HG03025 (cell line): Measurements from ENCODE around the gene ELMOD1.

Source experiments
- ATAC-seq: cut with Tn5 transposase; IDR thresholded peaks from one replicate; pipeline ENCODE4 v1.9.1; 2021; ENCODE audit warnings: mild to moderate bottlenecking, moderate library complexity; ENCODE audit not compliant: unreplicated experiment, low FRiP score

Gene ELMOD1

GRCh38 chr11:107625685-107625989 is 34.7 kb downstream of the ELMOD1 start:
- no peak for ATAC-seq

DNA sequence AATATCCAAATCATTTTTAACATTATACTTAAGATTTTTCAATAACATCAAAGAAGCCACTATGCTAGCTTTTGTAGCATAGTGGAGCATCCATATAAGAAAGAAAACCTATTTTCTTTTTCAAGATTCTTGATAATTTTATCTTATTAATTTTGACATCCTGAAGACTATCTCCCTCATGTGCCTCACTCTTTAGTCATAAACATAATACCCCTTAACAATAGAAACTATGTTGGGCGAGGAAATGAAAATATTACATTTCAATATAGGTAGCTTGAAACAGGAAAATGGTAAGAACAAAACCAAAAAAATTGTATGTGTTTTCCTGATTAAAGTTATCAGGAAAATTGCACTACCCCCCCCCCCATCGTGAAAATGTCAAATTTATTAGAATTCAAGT is 40.1 kb downstream of the ELMOD1 start:
- no peak for ATAC-seq

GRCh38 chr11:107631931-107632330 is 41.0 kb downstream of the ELMOD1 start:
- no peak for ATAC-seq

DNA sequence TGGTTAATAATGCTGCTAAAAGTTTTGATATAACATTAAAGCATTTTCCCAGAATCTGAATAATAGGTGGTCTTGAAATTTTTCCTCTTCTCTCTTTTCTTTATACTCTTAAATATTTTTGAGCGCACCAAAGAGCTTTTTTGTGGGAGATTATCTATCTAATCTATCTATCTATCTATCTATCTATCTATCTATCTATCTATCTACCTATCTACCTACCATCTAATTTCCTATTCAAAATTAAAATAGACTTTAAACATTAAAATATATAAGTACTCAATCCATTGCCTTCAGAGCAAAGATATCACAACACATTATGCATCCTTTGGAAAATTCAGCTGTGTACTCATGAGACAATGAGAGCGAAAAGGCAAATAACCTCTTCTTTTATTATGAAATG is 55.8 kb downstream of the ELMOD1 start:
- no peak for ATAC-seq

GRCh38 chr11:107648242-107648641 is 57.3 kb downstream of the ELMOD1 start:
- no peak for ATAC-seq

DNA sequence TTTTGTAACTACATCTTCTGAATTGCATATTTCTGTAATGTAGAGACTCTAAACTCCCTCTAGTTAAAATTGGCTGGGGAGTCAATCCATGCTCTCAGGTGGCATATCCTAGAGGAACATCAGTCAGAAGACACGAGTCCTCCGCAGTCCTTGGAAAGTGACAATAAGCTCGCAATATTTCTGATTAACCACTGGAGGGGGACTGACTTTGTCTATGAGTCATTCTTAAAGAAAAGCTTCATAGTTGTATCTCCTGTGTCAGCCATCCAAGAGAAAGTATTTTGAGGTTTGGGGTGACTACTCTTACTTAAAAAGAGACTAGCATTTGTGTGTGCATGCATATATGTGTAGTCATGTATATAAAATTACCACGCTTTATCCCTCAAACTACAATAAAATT is 60.7 kb downstream of the ELMOD1 start:
- ATAC-seq, result no peak

GRCh38 chr11:107653076-107653475 is 62.1 kb downstream of the ELMOD1 start:
- ATAC-seq, result no peak

GRCh38 chr11:107655602-107656001 is 64.7 kb downstream of the ELMOD1 start:
- no peak for ATAC-seq

DNA sequence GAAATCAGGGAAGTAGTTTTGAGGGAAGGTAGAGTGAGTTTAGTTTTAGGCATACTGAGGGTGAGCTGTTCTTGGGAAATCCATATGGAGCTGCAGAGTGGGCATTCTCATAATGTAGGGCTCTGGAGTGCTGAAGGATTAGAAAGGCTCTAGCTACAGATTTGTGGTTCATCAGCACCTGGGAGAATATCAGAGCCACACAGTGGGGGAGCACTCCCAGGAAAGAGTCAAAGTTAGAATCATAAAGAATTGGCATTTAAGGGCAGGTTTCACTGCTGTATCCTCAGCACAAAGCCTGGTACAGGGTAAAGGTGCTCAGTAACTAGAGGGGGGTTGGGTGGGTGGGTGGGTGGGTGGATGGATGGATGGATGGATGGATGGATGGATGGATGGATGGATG is 68.4 kb downstream of the ELMOD1 start:
- ATAC-seq, result no peak

DNA sequence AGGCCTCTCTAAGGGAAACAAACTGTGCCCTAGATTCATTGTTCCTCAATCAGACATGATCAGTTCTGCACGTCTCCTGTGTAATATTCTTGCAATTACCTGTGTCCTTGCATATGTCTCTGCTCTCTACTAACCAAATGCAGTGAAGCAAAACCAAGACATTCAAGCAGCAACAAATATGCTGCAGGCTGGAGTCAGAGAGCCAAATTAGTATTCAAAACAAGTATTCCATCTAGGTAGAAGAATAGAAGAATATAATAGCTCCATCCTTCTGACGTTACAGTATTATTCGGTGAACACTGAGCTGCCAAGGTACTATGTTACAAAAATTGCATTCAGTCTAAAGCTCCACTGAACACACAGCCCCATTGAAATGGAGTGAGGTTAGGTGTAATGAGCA is 69.1 kb downstream of the ELMOD1 start:
- no peak for ATAC-seq

GRCh38 chr11:107661656-107662055 is 70.7 kb downstream of the ELMOD1 start:
- no peak for ATAC-seq

DNA sequence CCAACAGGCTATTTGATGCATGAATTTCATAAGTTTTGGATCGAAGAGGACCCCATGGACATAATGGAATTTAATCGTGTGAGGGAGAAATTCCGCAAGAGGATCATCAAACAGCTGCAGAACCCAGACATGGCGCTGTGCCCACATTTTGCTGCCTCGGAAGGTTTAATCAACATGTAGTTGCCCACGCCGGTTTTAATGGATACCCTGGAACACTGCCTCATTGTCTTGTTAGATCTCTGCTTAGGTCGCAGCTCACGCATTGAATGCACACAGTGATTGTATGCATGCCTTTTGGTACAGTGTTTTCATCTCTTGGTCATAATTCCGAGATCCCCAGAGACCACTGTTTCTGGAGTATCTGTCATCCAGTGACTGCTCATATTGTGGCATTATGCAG is 74.1 kb downstream of the ELMOD1 start:
- ATAC-seq, result no peak

GRCh38 chr11:107666911-107667613 is 76.1 kb downstream of the ELMOD1 start:
- no peak for ATAC-seq

GRCh38 chr11:107669191-107669740 is 78.3 kb downstream of the ELMOD1 start:
- no peak for ATAC-seq

GRCh38 chr11:107669893-107670601 is 79.1 kb downstream of the ELMOD1 start:
- no peak for ATAC-seq

DNA sequence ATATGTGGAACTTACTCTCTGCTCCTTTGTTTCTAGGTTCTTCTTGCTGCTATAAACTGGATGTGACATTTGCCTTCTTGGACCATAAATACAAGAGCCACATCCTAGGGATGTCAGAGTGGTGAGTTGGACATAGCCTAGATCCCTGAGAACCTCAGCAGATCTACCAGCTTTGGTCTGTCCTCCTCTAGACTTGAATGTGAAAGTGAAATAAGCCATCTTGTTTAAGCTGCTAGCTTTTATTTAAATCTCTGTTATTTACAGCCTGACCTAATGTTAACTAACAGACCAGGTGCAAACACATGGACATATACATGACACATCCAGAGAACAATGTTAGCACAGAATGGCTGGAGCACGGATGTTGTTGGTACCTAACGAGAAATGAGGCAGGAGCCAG is 85.0 kb downstream of the ELMOD1 start:
- ATAC-seq, result no peak

GRCh38 chr11:107676336-107677057 is 85.5 kb downstream of the ELMOD1 start:
- ATAC-seq, result no peak

DNA sequence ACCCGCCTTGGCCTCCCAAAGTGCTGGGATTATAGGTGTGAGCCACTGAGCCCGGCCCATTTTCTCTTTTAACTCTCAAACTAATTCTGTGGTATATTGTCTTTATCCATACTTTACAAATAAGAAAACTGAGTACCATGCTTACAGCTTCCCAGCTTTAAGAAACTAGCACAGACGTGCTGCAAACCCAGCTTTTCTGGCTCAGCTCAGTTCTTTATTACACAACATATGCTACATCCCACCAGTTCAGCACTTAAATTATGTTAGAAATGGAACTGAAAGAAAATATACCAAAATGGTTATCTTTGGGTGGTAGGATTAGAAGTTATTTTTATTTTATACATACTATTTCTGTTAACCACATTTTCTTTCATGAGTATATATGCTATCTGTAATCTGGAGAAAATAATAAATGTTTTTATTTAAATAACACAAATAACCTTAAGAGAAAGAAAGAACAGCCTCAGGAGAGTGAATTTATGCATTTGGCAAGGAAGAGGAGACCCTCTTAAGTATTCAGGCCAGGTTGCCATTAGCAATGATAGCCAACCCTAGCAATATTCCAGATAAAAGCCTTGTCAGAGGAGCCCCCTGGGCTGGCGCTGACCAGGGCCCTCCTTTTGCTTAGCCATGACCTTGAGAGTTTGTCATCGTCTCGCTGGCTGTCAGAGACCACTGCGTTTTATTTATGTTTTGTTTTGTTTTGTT is 87.1 kb downstream of the ELMOD1 start:
- ATAC-seq, result no peak

DNA sequence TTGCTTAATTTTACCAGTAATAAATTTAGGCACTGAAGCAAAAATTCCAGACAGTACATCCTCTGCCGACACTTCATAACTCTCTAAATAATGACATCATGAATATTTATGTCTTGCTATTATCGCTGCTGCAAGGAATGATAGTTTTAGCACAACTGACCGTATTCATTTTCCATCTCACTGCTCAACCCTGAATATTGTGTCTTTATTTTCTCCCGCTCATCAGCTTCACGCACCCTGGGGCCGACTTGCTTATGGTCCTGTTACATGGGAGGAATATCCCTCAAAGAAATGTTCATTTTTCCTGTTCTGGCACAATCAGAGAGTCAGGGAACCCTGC is 87.7 kb downstream of the ELMOD1 start:
- ATAC-seq, result no peak

- ATAC-seq, result no peak
Observed at GRCh38 chr11:107679255-107680024, 88.5 kb downstream of the ELMOD1 start.
